DND-41 (cell line): ENCODE results near the gene PSMD14.
A peak's percentile ranks its signal among the peaks of the same experiment; 100 is the strongest.
"Not testable (repeated sequence)": the region's sequence is repeated elsewhere in the genome, so short reads cannot be mapped to it uniquely, and the experiment has no call there.

Experiments
- CTCF ChIP-seq: IDR thresholded peaks from 2 replicates; pipeline ENCODE4 v1.5.1; 2012; ENCODE audit warnings: borderline replicate concordance, low read length, moderate library complexity, mild to moderate bottlenecking; ENCODE audit not compliant: poor library complexity, severe bottlenecking; ENCODE audit errors: extremely low read depth
- EZH2 ChIP-seq: IDR thresholded peaks from 3 replicates; pipeline ENCODE4 v1.6.1; 2012; ENCODE audit warnings: borderline replicate concordance, low read depth, mild to moderate bottlenecking, moderate library complexity, low read length, inconsistent platforms; ENCODE audit not compliant: severe bottlenecking

GRCh38 chr2:161280906-161281323, 27.3 kb upstream of the PSMD14 start:
- TF ChIP-seq CTCF = peak; percentile 55
- TF ChIP-seq EZH2 = not testable (repeated sequence)
